Measurements from ENCODE around the gene RBM38.
A peak's percentile ranks its signal among the peaks of the same experiment; 100 is the strongest.
"Not testable (repeated sequence)": the region's sequence is repeated elsewhere in the genome, so short reads cannot be mapped to it uniquely, and the experiment has no call there.

RBM38 gene

GRCh38 chr20:57419479-57419878 is 28.3 kb downstream of the RBM38 start:
- DNase-seq: not testable (repeated sequence)

GRCh38 chr20:57420571-57421252 is 29.5 kb downstream of the RBM38 start:
- DNase-seq: no peak

- no peak for DNase-seq
Measured at GRCh38 chr20:57421253-57422220, 30.3 kb downstream of the RBM38 start.

- DNase-seq: no peak
Measured at GRCh38 chr20:57422254-57422653, 31.1 kb downstream of the RBM38 start.

- DNase-seq: no peak
Measured at GRCh38 chr20:57425150-57426013, 34.2 kb downstream of the RBM38 start.

GRCh38 chr20:57426271-57426689 is 35.1 kb downstream of the RBM38 start:
- no peak for DNase-seq

- no peak for DNase-seq
Measured at GRCh38 chr20:57426831-57427230, 35.6 kb downstream of the RBM38 start.

GRCh38 chr20:57428324-57429158 is 37.3 kb downstream of the RBM38 start:
- no peak for DNase-seq

GRCh38 chr20:57429159-57429496 is 37.9 kb downstream of the RBM38 start:
- no peak for DNase-seq

GRCh38 chr20:57429580-57430200 is 38.5 kb downstream of the RBM38 start:
- DNase-seq: no peak

GRCh38 chr20:57430201-57430596 is 39.0 kb downstream of the RBM38 start:
- not testable (repeated sequence) for DNase-seq

GRCh38 chr20:57431539-57431835 is 40.3 kb downstream of the RBM38 start:
- no peak for DNase-seq

- DNase-seq: no peak
Measured at GRCh38 chr20:57432480-57432861, 41.3 kb downstream of the RBM38 start.

- DNase-seq: peak; percentile 30
Measured at GRCh38 chr20:57432862-57433491, 41.8 kb downstream of the RBM38 start.

GRCh38 chr20:57433657-57434389 is 42.6 kb downstream of the RBM38 start:
- no peak for DNase-seq

- no peak for DNase-seq
Measured at GRCh38 chr20:57434390-57434700, 43.1 kb downstream of the RBM38 start.

GRCh38 chr20:57435105-57435497 is 43.9 kb downstream of the RBM38 start:
- DNase-seq: no peak

- DNase-seq: no peak
Measured at GRCh38 chr20:57435498-57436222, 44.5 kb downstream of the RBM38 start.

GRCh38 chr20:57436223-57436545 is 45.0 kb downstream of the RBM38 start:
- DNase-seq: no peak

GRCh38 chr20:57437267-57437666 is 46.1 kb downstream of the RBM38 start:
- DNase-seq: no peak
